ENCODE results near the gene CFAP77.

GRCh38 chr9:132482196-132482813, 72.3 kb downstream of the CFAP77 start:
- TF ChIP-seq, protein P1, sequence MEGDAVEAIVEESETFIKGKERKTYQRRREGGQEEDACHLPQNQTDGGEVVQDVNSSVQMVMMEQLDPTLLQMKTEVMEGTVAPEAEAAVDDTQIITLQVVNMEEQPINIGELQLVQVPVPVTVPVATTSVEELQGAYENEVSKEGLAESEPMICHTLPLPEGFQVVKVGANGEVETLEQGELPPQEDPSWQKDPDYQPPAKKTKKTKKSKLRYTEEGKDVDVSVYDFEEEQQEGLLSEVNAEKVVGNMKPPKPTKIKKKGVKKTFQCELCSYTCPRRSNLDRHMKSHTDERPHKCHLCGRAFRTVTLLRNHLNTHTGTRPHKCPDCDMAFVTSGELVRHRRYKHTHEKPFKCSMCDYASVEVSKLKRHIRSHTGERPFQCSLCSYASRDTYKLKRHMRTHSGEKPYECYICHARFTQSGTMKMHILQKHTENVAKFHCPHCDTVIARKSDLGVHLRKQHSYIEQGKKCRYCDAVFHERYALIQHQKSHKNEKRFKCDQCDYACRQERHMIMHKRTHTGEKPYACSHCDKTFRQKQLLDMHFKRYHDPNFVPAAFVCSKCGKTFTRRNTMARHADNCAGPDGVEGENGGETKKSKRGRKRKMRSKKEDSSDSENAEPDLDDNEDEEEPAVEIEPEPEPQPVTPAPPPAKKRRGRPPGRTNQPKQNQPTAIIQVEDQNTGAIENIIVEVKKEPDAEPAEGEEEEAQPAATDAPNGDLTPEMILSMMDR (IDR thresholded peaks at IDR 0.05): no peak
- TF ChIP-seq POLR2A (IDR thresholded peaks at IDR 0.05): no peak

All from sigmoid colon (tissue), 3 donors.